GM21576 (cell line): ENCODE measurements around the gene SLC13A5.
"Not testable (repeated sequence)": the region's sequence is repeated elsewhere in the genome, so short reads cannot be mapped to it uniquely, and the experiment has no call there.

Source experiments
- ATAC-seq: cut with Tn5 transposase; IDR thresholded peaks from one replicate; pipeline ENCODE4 v1.9.1; 2021; ENCODE audit warnings: mild to moderate bottlenecking, moderate library complexity; ENCODE audit not compliant: unreplicated experiment

Gene SLC13A5

DNA sequence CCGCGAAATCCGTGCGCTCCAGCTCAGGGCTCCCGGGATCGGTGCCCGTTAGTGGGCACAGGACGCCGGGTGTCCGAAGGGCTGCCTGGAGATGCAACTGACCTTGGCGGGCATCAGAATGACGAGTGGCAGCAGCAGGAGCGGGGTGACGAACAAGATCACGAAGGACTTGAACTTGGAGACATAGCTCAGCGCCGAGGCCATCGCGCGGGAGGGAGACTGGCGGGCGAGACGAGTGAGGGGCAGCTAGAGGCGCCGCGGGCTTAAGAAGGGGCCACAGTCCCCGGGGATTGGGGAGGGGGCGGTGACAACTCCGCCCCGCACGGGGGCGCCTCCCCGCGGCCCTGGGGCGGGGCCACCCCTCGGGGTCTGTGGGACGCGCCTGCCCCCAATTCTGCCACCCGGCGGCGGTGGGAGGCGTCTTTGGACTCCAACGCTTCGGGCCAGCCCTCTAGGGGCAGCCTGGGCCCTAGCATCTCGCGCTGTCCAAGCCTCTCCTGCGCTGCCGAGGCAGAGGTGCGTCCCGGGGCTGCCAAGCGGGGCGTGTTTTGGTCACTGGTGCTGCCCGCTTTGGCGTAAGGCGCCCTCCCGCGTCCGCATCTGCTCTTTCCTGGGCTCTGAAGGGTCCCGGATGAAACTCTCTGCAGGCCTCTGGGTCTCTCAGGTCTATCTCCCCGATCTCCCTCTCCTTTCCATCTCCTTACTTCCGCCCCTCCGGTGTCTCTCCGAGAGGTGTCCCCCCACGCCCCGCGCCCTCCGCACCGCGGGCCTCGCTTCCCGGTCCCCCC, at the start of gene SLC13A5:
Gene SLC13A5, minus strand, starts transcription at position 240 of the 788 bp plus-strand sequence. Its CDS starts 36 bp downstream, at position 204.
- no peak for ATAC-seq

DNA sequence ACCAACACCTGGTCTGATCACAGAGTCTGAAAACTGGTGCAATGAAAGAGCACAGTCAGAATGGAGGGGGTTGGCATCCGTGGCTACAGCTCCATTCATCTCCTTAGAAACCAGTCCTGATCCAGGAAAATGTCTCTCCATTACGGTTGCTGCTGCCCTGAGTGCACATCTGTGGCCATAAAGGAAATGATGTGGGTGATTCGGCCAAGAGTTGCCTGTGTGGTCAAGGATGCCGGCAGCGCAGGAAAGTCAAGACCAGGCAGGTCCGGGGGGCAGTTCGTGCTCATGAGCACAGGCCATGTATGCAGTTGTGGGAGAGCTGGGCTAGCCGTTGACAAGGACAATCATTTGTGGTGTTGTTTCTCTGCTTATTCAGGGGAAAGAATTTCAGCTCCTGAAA, 48.6 kb upstream of the SLC13A5 start:
- ATAC-seq: no peak

DNA sequence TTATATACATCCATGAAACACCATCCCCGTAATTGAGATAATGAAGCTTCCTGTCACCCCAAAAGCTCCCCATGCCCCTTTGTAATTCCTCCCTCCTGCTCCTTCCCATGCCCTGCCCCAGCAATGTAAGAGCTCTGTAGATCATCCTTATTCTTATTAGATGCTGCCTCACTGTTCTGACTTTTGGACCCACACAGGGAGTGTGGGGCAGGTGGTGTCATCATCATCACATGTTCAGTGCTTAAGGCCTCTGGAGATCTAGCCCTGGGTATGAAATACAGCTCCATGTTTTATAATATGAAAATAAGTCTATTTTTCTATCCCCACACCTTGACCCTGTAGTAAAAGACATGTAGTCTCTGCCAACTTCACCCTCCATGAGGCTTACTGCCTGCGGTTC, 44.6 kb upstream of the SLC13A5 start:
- no peak for ATAC-seq

DNA sequence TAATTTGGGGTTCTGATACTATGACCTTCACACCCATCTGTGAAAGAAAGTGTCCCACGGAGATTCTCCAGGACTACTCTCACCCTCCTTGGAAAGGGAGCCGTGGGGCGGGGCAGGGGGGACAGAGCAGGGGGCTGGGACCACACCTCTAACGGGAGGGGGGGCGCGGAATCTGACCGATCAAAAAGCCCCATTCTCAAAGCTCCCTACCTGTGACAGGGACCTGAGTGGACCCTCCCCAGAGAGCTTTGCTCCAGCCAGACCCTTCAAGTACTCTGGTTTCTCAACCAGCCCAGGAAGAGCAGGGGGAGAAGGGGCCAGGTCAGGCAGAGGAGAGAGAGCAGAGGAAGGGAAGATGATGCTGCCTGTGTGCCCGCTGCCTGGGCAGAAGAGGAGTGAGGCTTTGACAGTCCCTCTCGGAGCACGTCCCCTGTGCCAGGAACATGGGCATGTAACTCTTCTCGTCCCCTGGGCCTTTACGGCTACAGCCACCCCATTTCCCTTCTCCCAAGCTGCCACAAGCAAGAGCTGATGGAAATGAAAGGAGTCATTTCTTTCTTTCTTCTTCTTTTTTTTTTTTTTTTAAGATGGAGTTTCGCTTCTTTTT, 43.4 kb upstream of the SLC13A5 start:
- no peak for ATAC-seq

DNA sequence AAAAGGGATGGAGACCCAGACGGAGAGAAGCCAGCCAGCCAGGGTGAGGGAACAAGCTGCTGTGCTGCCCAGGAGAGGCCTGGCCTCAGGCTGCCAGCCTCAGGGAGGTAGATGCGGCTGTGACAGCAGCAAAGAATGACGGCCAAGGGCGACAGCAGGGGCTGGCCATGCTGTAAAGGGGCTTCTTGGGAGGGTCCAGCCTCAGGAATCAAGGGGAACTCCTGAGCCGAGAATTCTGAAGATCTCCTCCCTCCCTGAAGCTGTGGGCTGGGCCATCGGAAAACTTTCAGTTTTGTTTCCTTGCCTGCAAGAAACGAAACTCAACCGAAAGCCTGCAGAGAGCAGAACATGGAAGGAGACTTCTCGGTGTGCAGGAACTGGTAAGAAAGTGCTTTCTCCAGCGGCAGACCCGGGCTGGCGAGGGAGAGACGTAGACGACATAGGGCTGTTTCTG, 42.6 kb upstream of the SLC13A5 start, which contains the start of gene XAF1:
Gene XAF1, plus strand, starts transcription at position 316 of the 454 bp plus-strand sequence. Its CDS starts 33 bp downstream, at position 349.
- ATAC-seq: no peak

DNA sequence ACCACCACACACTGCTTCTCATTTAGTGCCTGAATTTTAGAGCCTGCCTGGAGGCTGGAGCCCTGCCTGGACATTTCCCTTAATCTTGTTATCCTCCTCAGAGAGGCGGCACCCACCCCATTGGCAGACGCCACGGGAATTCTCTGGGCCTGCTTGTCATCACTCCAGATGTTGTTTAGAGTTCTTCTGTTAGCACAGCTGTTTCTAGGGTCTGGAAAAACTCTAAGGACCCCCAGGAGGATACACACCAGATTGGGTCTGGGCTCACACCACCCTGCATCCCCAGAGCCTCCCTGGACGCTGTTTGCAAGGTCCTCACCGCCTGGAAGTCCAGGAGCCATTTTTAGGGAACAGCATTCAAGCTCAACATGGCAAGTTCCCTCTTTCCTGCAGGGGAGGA, 42.1 kb upstream of the SLC13A5 start:
- ATAC-seq: no peak

DNA sequence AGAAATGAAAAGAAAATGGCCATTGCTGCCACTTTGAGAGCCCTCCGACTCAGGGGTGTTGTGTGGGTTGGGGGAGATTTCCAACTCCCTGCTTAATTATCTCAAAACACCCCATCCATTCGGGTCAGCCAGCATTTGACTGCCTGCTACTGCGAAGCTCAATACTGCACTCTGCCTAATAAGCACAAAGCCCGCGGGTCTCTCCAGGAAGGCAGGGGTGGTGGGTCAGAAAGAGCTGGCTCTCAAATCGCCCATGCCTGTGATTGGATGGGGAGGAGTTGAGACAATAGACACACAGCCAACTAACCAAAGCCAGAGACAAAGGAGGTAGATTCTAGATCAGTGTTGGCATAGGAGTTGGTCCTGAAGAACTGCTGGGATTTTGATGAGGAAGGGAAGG, 40.4 kb upstream of the SLC13A5 start:
- ATAC-seq: no peak

DNA sequence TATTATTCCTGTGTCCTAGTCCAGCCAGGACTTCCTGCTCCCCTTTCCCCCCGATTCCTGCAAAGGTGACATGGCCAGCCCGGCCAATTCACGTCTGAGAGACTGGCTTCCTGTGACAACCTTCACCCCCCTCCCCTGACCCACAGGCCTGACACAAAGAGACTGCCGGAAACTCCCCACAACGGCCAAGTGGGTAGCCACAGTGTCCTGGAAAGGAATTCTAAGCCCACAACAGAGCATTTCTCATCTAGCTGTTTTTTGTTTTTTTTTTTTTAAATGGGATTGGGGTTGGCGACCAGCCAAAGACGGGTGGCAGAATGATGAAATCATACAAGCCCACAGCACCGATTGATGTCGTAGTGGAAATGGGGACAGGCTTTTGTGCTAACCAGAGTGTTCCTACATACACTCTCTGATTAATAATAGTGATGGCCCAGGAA, 39.9 kb upstream of the SLC13A5 start:
- ATAC-seq: no peak

DNA sequence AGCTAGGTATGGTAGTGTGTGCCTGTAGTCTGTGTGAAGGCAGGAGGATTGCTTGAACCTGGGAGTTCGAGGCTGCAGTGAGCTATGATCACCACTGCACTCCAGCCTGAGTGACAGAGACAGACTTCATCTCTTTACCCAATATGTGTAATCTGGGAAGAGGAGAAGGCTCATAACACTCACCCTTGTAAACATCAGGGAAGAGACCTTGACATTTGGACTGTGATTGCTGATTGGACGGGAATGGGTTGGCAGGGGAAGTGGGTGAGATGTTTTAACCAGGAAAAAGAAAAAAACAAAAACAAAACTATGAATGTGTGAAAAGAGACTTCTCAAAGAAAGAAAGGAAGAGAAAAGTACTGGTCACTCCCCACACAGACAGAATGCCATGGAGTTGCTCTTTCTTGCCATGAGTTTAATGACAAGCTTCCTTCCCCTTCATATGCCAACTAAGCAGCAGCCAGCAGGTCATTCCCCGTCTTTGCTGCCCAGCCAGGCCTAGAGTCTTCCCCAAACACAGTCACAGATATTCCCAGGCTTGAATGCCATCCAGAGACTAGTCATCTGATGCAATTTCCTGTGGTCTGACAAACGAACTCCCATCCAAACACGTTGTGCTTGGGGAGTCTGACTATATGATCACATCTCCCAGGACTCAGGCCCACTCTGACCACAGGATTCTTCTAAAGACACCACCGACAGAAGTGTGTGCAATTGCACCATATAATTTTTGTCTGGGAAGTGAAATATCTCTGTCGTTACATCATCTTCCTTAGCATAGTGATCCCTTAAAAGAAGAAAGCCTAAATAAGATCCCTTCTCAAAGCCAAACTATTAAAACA, 39.1 kb upstream of the SLC13A5 start:
- no peak for ATAC-seq

DNA sequence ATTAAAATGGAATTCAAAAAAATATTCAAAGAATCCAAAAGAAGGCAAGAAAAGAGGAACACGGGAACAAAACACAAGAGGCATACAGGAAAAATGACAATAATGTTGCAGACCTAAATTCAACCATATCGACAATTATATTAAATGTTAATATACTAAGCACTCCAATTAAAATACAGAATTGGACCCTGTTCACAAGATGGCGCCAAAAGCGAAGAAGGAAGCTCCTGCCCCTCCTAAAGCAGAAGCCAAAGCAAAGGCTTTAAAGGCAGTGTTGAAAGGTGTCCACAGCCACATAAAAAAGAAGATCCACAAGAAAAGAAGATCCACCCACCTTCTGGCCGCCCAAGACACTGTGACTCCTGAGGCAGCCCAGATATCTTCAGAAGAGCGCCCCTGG, 36.4 kb upstream of the SLC13A5 start:
- no peak for ATAC-seq

DNA sequence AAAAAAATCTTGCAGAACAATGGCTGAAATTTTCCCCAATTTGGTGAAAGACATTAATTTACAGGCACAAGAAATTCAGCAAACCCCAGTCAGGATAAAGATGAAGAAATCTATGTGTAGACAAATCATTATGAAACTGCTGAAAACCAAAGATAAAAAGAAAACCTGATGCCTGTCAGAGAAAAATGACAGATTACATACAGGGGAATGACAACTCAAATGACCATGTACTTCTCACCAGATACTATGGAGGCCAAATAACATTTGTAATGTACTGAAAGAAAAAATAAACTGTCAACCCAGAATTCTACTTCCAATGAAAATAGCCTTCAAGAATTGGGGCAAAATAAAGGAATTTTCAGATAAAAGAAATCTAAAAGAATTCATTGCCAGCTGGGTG, 35.4 kb upstream of the SLC13A5 start:
- ATAC-seq: no peak

DNA sequence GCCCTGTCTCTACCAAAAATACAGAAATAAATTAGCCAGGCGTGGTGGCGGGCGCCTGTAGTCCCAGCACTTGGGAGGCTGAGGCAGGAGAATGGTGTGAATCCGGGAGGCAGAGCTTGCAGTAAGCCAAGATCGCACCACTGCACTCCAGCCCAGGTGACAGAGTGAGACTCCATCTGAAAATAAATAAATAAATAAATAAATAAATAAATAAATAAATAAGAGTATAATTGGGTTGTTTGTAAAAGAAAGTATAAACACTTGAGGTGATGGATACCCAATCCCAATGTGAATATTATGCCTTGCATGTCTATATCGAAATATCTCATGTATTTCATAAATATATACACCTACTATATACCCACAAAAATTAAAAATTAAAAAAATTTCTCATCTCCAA, 33.5 kb upstream of the SLC13A5 start:
- ATAC-seq: not testable (repeated sequence)

DNA sequence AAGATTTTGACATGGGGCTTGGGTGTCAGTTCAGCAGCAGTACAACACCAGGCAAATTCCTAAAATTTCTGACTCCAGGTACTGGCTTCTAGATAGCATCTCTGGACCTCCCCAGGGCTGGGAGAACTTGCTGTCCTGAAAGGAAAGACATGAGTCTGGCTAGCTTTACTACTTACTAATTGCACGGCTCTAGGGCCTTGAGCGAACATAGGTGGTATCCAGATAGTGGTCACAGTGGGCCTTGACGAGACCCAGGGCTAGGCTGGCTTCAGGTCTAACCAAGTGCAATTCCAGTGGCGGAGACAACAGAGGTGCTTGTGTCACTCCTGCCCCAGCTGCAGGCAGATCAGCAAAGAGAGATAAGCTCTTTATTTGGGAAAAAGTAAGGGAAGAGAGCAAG, 16.4 kb upstream of the SLC13A5 start:
- no peak for ATAC-seq

DNA sequence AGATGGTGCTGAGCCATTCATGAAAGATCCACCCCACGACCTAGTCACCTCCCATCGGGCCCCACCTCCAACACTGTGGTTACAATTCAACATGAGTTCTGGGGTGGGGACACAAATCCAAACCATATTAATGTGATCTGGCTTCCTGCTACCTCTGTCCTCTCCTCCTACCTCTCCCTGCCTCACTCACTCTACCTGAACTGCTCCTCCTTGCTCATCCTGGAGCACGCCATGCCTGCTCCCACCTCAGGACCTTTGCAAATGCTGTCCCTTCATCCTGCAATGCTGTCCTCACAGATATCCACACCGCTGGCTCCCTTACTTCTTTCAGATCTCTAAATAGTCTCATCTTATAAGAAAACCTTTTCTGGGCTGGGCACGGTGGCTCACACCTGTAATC, 10.8 kb upstream of the SLC13A5 start:
- no peak for ATAC-seq

DNA sequence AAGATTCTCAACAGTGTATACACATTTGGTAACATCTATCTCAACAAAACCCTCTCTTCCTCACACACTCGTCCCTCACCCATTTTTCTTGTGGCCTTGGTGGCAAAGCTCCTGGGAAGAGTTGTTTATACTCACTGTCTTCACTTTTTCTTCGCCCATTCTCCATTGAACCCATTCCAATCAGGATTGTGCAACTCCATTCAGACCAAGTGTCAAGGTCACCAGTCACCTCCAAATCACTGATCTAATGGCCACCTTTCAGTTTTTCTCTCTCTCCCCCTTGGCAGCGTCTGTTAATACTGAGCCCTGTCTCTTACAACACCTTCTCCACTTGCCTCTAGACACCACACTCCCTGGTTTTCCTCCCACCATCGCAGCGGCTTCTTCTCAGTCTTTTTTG, 8.6 kb upstream of the SLC13A5 start:
- ATAC-seq: no peak

DNA sequence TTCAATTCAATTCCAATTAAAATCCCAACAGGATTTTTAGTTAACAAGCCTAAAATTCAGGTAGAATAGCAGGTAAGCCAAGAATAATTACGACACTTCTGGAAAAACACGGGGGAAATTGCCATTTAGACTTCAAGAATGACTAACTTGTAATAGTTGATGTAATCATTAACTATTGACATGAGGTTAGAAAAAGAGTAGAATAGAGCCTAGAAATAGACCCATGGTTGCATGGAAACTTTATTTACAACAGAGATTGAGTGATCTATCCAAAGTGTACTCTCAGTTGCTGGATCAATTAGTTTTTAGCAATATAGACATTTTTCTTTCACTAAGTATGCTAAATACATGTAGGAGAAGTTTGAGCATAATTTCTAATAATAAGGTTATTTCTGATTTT, 3.6 kb upstream of the SLC13A5 start:
- no peak for ATAC-seq

DNA sequence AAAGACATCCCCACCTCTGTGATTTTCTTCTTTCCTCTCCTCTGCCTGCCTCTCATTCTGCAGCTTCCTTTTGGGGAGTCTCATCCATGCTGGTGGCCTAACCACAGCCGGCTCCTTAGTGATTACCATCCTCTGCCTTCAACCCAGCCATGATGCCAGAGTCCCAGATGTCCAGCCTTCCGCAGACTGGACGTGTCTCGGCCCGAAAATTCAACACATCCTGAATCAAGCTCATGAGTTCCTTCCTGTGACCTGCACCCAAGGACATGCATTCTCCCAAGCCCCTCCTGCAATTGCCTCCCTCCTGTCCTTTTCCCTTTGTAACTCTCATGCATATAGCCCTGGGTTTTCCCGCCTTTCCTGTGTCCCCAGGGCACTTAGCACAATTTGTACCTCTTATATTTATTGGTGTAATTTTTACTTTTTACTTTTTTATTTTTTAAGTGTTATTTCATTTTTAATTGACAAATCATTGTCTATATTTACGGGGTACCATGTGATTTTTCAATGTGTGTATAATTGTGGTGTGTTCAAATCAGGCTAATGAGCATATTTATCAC, 1.2 kb upstream of the SLC13A5 start:
- ATAC-seq: no peak

DNA sequence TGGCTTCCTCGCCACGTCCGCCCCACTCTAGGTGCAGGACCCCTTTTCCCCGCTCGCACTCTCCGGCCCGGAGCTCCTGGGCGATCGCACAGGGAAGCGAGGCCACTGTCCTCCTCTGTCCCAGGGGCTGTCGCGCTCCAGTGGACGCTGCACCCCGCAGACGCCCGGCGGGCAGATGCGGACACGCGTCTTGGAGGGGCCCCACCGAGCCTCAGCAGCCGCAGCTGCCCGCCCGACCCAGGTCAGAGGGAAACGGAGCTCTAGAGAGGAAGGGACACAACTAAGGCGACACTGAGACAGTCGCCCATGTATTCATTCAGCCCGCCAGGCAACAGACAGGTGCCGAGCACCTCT, 726 bp upstream of the SLC13A5 start:
- no peak for ATAC-seq

DNA sequence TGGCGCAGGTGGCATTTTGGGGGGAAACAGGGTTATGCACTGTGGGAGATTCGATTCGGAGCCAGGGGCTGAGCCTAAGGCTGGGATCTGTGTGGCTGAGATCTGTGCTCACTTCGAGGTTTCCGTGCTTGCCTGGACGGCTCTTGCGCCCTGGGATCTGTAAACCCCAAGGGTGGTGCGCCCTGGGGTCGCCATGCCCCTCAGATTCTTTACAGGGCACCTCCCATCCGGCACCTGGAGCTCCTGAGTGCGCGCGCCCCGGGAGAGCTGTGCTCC, 377 bp downstream of the SLC13A5 start:
- ATAC-seq: no peak

DNA sequence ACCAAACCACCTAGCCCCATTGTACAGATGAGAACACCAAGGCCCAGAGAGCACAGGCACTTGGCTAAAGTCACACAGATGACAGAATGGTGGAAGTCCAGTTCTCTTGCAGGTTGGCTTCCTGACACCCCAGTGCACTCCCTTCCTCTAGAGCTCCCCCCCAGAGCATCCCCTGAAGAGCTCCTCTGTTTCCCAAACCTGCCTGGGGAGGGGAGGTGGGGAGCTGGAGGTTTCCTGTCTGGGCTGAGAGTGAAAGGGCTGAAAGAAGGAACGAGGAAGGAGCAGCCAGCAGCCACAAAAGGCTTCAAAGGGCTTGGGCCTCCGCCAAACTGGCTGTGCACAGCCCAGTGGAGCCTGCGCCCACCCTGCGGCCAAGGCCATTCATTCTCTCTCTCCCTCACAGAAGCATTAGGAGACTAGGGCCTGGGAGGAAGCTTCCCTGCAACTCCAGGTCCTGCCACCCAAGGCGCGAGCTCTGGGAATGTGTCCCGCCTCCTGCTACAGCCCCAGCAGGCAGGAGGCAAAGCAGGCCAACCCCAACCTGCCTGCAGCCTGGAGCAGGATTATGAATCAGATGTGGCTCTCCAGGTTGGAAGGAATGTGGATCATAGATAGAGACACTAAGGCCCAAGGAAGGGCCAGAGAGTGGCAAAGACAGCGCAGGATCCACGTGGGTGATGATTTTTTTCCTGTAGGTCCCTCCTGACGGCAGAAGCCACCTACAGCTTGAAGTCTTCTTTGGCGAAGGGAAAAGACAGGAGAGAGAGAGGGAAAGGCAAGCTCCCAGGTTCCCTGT, 913 bp downstream of the SLC13A5 start:
- ATAC-seq: no peak

DNA sequence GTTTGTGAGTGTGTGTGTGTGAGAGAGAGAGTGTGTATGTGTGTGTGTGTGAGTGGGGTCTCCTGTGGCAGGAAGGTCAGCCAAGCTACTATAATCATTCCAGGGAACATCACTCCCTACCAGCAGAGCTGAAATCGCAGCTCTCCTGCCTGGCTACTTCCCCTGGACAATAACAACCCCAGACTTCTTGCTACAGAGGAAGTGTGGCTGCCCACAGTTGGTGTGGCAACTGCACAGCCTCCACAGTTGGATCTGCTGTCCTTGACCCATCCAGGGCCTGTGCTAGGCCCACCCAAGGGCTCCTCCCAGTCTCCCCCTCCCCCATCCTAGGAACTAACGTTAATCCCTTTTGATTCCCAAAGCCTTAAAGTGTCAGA, 1.5 kb downstream of the SLC13A5 start:
- ATAC-seq: no peak
